GM19438 (cell line): ENCODE data around the gene TAF1B.

Experiments used
- ATAC-seq: cut with Tn5 transposase; IDR thresholded peaks from one replicate; pipeline ENCODE4 v1.9.1; 2021; ENCODE audit warnings: low read depth; ENCODE audit not compliant: unreplicated experiment

Gene TAF1B

GRCh38 chr2:9959262-9959661 lies 116.0 kb downstream of the TAF1B start:
- ATAC-seq = no peak

GRCh38 chr2:9961013-9961412 lies 117.7 kb downstream of the TAF1B start:
- ATAC-seq = no peak

- no peak for ATAC-seq
Measured at GRCh38 chr2:9964334-9964980, 121.2 kb downstream of the TAF1B start.

- ATAC-seq = no peak
Measured at GRCh38 chr2:9965119-9965822, 122.0 kb downstream of the TAF1B start.

GRCh38 chr2:9966491-9967022 lies 123.3 kb downstream of the TAF1B start:
- ATAC-seq = no peak

GRCh38 chr2:9967053-9967775 lies 123.9 kb downstream of the TAF1B start:
- ATAC-seq = no peak

GRCh38 chr2:9968553-9969497 lies 125.6 kb downstream of the TAF1B start:
- ATAC-seq = no peak

GRCh38 chr2:9970200-9971044 lies 127.1 kb downstream of the TAF1B start:
- no peak for ATAC-seq

- ATAC-seq = no peak
Measured at GRCh38 chr2:9971105-9971818, 128.0 kb downstream of the TAF1B start.

GRCh38 chr2:9971890-9972289 lies 128.6 kb downstream of the TAF1B start:
- no peak for ATAC-seq

- no peak for ATAC-seq
Measured at GRCh38 chr2:9972621-9973479, 129.6 kb downstream of the TAF1B start.

GRCh38 chr2:9973690-9974089 lies 130.4 kb downstream of the TAF1B start:
- no peak for ATAC-seq

- ATAC-seq = no peak
Measured at GRCh38 chr2:9974343-9974742, 131.1 kb downstream of the TAF1B start.

GRCh38 chr2:9975328-9975727 lies 132.1 kb downstream of the TAF1B start:
- ATAC-seq = no peak

- ATAC-seq = no peak
Measured at GRCh38 chr2:9975805-9976447, 132.7 kb downstream of the TAF1B start.

GRCh38 chr2:9979977-9980376 lies 136.7 kb downstream of the TAF1B start:
- no peak for ATAC-seq

GRCh38 chr2:9980520-9980919 lies 137.2 kb downstream of the TAF1B start:
- no peak for ATAC-seq
